ENCODE results near the gene CNTNAP5.

DNA sequence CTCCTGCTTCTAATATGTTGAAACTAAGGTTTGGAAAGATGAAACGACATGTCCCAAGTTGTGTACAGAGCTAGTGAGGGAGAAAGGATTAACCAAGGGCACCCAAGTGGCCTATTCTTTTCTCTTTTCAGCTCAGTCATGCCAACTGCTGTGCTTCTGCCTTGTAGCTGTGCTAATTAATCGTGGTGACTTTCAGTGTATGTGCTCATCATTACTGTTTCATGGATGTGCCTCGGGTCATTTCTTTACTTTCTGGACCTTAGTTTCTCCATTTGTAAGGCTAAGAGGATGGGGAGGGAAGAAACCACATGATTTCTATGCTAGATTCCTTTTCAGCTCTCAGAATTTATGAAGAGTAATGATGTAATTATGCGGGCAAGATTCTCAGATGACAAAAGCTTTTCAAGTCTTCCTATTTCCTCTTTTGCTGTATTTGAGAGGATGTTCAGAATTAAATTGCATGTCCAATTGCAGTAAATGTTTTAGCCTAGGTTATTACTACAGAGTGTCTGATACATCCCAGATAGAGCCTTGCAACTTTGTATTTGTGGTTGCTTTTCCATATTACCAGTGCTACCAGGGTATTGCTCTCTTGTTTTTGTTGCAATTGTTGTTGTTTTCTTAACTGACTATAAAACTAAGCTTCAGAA is 621.2 kb downstream of the CNTNAP5 start:
- TF ChIP-seq, protein P1, sequence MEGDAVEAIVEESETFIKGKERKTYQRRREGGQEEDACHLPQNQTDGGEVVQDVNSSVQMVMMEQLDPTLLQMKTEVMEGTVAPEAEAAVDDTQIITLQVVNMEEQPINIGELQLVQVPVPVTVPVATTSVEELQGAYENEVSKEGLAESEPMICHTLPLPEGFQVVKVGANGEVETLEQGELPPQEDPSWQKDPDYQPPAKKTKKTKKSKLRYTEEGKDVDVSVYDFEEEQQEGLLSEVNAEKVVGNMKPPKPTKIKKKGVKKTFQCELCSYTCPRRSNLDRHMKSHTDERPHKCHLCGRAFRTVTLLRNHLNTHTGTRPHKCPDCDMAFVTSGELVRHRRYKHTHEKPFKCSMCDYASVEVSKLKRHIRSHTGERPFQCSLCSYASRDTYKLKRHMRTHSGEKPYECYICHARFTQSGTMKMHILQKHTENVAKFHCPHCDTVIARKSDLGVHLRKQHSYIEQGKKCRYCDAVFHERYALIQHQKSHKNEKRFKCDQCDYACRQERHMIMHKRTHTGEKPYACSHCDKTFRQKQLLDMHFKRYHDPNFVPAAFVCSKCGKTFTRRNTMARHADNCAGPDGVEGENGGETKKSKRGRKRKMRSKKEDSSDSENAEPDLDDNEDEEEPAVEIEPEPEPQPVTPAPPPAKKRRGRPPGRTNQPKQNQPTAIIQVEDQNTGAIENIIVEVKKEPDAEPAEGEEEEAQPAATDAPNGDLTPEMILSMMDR (IDR thresholded peaks at IDR 0.05): no peak
- TF ChIP-seq POLR2A (IDR thresholded peaks at IDR 0.05; ENCODE audit: low read depth) (no peak), POLR2AphosphoS5 (IDR thresholded peaks at IDR 0.05) (no peak)

Data from esophagus muscularis mucosa (tissue), 3 donors.